ENCODE measurements around the gene ROBO1. TPM values are rescaled to one million over a fixed set of nuclear protein-coding genes. Genes with fewer than 3 reads are reported as not detected.
A peak's percentile ranks its signal among the peaks of the same experiment; 100 is the strongest.
"Not testable (repeated sequence)": the region's sequence is repeated elsewhere in the genome, so short reads cannot be mapped to it uniquely, and the experiment has no call there.

ROBO1 gene
- total RNA-seq, 4 donors from 2014 or later, result 8.6 to 26.3 (median 16.6) TPM

DNA sequence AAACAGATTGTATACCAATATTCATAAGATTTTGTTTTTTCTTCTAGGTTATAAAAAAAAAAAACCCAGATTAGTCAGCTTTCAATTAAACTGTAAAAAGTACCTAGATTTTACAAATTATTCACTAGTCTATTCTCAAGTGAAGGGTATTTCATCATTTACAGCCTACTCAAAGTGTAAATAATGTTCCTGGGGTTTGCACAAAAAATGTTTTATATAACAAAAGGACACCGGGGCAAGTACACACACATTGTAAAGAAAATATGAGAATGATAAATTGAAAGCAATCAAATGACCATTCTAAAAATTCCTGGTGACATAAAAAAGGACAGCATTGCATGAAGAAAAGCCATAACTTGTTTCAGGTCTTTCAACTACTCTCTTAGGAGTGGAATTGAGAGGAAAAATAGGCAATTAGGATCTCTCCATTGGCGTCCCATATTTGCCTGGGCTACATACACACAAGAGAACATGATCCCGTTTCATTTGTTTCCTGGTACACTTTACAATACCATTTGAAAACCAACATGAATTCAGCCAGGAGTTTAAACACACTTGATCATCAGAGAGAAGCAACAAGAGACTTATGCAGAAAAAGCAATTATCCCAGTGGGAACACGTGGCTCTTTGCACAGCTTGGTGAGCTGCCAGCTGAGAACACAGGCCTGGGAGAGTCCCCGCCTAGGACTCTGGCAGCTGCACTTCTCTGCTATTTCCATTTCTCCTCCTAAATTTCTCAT lies 1039.2 kb downstream of the ROBO1 start:
- TF ChIP-seq, protein P1, sequence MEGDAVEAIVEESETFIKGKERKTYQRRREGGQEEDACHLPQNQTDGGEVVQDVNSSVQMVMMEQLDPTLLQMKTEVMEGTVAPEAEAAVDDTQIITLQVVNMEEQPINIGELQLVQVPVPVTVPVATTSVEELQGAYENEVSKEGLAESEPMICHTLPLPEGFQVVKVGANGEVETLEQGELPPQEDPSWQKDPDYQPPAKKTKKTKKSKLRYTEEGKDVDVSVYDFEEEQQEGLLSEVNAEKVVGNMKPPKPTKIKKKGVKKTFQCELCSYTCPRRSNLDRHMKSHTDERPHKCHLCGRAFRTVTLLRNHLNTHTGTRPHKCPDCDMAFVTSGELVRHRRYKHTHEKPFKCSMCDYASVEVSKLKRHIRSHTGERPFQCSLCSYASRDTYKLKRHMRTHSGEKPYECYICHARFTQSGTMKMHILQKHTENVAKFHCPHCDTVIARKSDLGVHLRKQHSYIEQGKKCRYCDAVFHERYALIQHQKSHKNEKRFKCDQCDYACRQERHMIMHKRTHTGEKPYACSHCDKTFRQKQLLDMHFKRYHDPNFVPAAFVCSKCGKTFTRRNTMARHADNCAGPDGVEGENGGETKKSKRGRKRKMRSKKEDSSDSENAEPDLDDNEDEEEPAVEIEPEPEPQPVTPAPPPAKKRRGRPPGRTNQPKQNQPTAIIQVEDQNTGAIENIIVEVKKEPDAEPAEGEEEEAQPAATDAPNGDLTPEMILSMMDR (IDR thresholded peaks at IDR 0.05), result no peak
- no peak for TF ChIP-seq POLR2A (IDR thresholded peaks at IDR 0.05)
- peaks cover 0 to 4% of the 10 kb centered on the region in 2 donors for H3K4me1 ChIP-seq
- no peaks in the 10 kb centered on the region for H3K36me3 ChIP-seq
- no peaks in the 10 kb centered on the region for H3K9me3 ChIP-seq
- 35 to 36% methylated on average over 5 of the region's 5 CpGs for WGBS, 2 donors
- intact Hi-C loops (cut with DNase I), result no loop called here
- no peak overlapping the region for H3K27ac ChIP-seq
- DNase-seq, result peak; percentile 82 to 89
- H3K4me3 ChIP-seq (replicated peaks in 1 of 3), result no peak overlapping the region
- H3K27me3 ChIP-seq, result no peaks in the 10 kb centered on the region

DNA sequence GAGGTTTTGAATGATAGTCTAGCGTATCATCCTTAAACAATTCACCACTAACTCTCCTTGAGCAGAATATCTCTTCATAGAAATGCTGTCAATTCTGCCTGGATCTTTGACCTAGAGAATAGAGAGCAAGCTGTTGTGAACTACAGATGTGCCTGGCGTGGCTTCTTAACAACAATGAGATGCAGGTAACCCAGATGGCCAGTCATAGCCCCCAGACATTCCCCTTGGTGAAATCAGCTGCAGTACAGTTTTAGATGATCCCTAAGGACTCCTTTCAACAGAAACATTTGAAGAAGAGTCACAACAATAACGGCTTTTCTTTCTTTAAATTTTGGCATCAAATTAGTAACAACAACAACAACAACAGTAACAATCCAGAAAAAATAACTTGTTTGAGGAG lies 1041.3 kb downstream of the ROBO1 start:
- TF ChIP-seq POLR2A (IDR thresholded peaks at IDR 0.05), result no peak
- TF ChIP-seq, protein P1 (IDR thresholded peaks at IDR 0.05), result no peak
- intact Hi-C loops (cut with DNase I), result no loop called here
- Histone ChIP-seq H3K4me1 (peaks cover 0 to 4% of the 10 kb centered on the region in 2 donors), H3K27ac (no peak overlapping the region), H3K36me3 (no peaks in the 10 kb centered on the region), H3K27me3 (no peaks in the 10 kb centered on the region), H3K9me3 (no peaks in the 10 kb centered on the region), H3K4me3 (replicated peaks in 1 of 3) (no peak overlapping the region)
- no peak for DNase-seq
- whole genome bisulfite sequencing, 2 donors, result 94 to 95% methylated on average over 3 of the region's 3 CpGs

DNA sequence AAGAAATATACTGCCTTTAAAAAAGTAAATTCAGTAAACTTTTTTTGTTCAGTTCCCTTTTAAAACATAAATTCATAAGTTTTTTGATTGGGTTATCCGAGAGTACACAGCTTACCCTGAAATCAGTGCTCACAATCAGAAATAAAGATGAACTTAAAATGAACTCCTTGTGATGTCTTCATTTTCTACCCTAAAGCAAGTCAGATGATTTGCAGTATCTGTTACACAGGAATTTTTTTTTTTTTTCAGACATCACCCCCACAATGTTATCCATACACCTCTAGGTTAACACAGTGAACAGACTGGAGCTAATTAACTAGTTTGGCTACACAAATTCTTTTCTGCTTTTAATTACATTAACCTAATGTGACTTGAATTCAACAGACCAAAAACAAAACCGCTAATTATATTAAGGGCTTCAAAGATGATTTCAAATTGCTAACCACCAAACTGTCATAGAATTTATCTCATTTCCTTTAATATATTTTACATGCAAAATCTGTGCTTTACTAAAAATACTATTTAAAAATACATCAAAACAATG lies 1042.0 kb downstream of the ROBO1 start:
- no peak for DNase-seq
- H3K27ac ChIP-seq, result no peak overlapping the region
- H3K4me1 ChIP-seq, result peaks cover 0 to 4% of the 10 kb centered on the region in 2 donors
- 94 to 95% methylated on average over 2 of the region's 2 CpGs for WGBS, 2 donors
- no peaks in the 10 kb centered on the region for H3K9me3 ChIP-seq
- H3K4me3 ChIP-seq (replicated peaks in 1 of 3), result no peak overlapping the region
- TF ChIP-seq POLR2A (IDR thresholded peaks at IDR 0.05), result no peak
- TF ChIP-seq, protein P1 (IDR thresholded peaks at IDR 0.05), result no peak
- intact Hi-C loops (cut with DNase I), result no loop called here
- H3K36me3 ChIP-seq, result no peaks in the 10 kb centered on the region
- H3K27me3 ChIP-seq, result no peaks in the 10 kb centered on the region

DNA sequence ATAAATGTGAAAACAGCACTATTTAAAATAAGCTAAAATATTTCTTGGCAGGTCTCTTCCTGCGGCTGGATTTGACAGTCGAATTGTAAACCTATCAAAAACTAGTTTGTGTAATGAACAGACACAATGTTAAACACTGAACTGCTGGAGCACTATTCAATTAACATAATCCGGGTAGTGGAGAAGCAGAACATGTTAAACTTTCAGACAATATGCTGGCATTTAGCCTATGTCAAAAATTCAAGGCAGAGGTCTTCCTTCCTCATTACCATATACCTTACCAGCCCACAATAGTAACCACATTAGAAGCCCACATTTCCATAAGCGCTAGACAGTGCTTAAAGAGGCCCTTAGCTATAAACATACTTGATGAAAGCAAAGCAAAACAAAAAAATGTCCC lies 1042.9 kb downstream of the ROBO1 start:
- no peaks in the 10 kb centered on the region for H3K27me3 ChIP-seq
- TF ChIP-seq POLR2A (IDR thresholded peaks at IDR 0.05), result no peak
- TF ChIP-seq, protein P1 (IDR thresholded peaks at IDR 0.05), result no peak
- intact Hi-C loops (cut with DNase I), result no loop called here
- H3K4me1 ChIP-seq, result peaks cover 0 to 4% of the 10 kb centered on the region in 2 donors
- no peak overlapping the region for H3K4me3 ChIP-seq (replicated peaks in 1 of 3)
- no peak overlapping the region for H3K27ac ChIP-seq
- DNase-seq, result no peak
- H3K36me3 ChIP-seq, result no peaks in the 10 kb centered on the region
- no peaks in the 10 kb centered on the region for H3K9me3 ChIP-seq
- 69 to 74% methylated on average over 4 of the region's 4 CpGs for WGBS, 2 donors

DNA sequence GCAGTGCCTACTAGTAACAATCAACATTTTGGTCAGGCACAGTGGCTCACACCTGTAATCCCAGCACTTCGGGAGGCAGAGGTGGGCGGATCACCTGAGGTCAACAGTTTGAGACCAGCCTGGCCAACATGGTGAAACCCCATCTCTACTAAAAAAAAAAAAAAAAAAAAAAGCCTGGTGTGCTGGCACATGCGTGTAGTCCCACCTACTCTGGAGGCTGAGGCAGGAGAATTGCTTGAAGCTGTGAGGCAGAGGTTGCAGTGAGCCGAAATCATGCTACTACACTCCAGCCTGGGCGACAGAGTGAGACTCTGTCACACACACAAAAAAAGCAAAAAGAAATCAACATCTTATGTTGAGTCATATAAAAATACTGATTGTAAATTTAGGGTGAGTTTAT lies 1043.4 kb downstream of the ROBO1 start:
- H3K9me3 ChIP-seq; DNase-seq; intact Hi-C loops (cut with DNase I); H3K36me3 ChIP-seq; H3K27ac ChIP-seq; H3K4me3 ChIP-seq (replicated peaks in 1 of 3); H3K4me1 ChIP-seq; H3K27me3 ChIP-seq: not testable (repeated sequence)
- 95 to 97% methylated on average over 5 of the region's 5 CpGs for WGBS, 2 donors

Measured in thyroid gland (tissue), 4 donors.